KMS-11 (cell line): ENCODE results near the gene GMIP.

Experiments used
- H2AFZ ChIP-seq: fragments of 200-600 bp; sonication (generic); 2 replicates; pipeline ENCODE4 v1.6.1; 2016; ENCODE audit warnings: antibody characterized with exemption, mixed run types, low read depth
- H3K27ac ChIP-seq: fragments of 200-600 bp; sonication (generic); 2 replicates; pipeline ENCODE4 v1.6.1; 2016; ENCODE audit warnings: mild to moderate bottlenecking, mixed run types
- H3K27me3 ChIP-seq: fragments of 200-600 bp; sonication (generic); 2 replicates; pipeline ENCODE4 v1.6.1; 2017; ENCODE audit warnings: mild to moderate bottlenecking, low read depth, mixed run types, moderate library complexity; ENCODE audit not compliant: insufficient read depth
- H3K36me3 ChIP-seq: fragments of 200-600 bp; sonication (generic); 2 replicates; pipeline ENCODE4 v1.6.1; 2017; ENCODE audit warnings: mild to moderate bottlenecking, mixed run types; ENCODE audit not compliant: insufficient read depth
- H3K4me1 ChIP-seq: fragments of 200-600 bp; sonication (generic); 2 replicates; pipeline ENCODE4 v1.6.1; 2016; ENCODE audit warnings: mild to moderate bottlenecking, low read depth, mixed run types; ENCODE audit not compliant: poor library complexity, severe bottlenecking
- H3K4me2 ChIP-seq: fragments of 200-600 bp; sonication (generic); 2 replicates; pipeline ENCODE4 v1.7.0; 2016; ENCODE audit warnings: mild to moderate bottlenecking, mixed run types
- H3K4me3 ChIP-seq: fragments of 200-600 bp; sonication (generic); IDR thresholded peaks from 2 replicates; pipeline ENCODE4 v1.6.1; 2017; ENCODE audit warnings: low read depth, low read length, mixed read lengths; ENCODE audit not compliant: insufficient read depth
- H3K79me2 ChIP-seq: fragments of 200-600 bp; sonication (generic); 2 replicates; pipeline ENCODE4 v1.6.1; 2016; ENCODE audit warnings: low read depth, mixed run types; ENCODE audit not compliant: insufficient read depth
- H3K9ac ChIP-seq: fragments of 200-600 bp; sonication (generic); 2 replicates; pipeline ENCODE4 v1.6.1; 2016; ENCODE audit warnings: mild to moderate bottlenecking, mixed run types
- H4K20me1 ChIP-seq: fragments of 200-600 bp; sonication (generic); 2 replicates; pipeline ENCODE4 v1.6.1; 2016; ENCODE audit warnings: mild to moderate bottlenecking, mixed run types; ENCODE audit not compliant: insufficient read depth
- TF ChIP-seq, protein P1 (sequence below): fragments of 200-600 bp; sonication (generic); conservative IDR thresholded peaks from 2 replicates; pipeline ENCODE4 v1.6.1; 2017; ENCODE audit warnings: low read depth, mild to moderate bottlenecking, antibody characterized with exemption, low read length, moderate library complexity, mixed read lengths

GMIP gene

DNA sequence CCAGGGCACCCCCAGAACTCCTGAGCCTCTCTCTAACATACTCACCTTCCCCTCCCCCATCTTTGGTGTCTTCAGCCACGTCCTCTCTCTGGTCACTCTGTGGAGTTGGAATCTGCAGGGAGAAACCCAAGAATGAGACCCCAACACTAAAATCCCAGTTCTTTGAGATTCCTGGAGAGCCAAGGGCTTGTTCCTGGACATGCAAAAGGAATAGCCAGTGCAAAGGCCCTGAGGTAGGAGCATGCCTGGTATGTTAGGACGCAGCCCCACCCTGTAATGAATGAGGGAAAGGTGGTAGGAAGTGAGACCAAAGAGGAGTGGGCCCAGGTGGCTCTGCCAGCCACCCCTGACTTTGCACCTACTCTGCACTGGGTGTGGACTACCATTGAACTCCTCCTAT, 13.0 kb downstream of the GMIP start:
- Histone ChIP-seq H3K27ac (no peak overlapping the region), H3K4me1 (no peaks in the 10 kb centered on the region), H3K4me3 (no peak overlapping the region), H3K9ac (no peak overlapping the region), H3K79me2 (no peaks in the 10 kb centered on the region), H2AFZ (no peak overlapping the region), H3K4me2 (no peak overlapping the region), H4K20me1 (no peaks in the 10 kb centered on the region), H3K36me3 (no peaks in the 10 kb centered on the region), H3K27me3 (no peaks in the 10 kb centered on the region)
- TF ChIP-seq, protein P1, sequence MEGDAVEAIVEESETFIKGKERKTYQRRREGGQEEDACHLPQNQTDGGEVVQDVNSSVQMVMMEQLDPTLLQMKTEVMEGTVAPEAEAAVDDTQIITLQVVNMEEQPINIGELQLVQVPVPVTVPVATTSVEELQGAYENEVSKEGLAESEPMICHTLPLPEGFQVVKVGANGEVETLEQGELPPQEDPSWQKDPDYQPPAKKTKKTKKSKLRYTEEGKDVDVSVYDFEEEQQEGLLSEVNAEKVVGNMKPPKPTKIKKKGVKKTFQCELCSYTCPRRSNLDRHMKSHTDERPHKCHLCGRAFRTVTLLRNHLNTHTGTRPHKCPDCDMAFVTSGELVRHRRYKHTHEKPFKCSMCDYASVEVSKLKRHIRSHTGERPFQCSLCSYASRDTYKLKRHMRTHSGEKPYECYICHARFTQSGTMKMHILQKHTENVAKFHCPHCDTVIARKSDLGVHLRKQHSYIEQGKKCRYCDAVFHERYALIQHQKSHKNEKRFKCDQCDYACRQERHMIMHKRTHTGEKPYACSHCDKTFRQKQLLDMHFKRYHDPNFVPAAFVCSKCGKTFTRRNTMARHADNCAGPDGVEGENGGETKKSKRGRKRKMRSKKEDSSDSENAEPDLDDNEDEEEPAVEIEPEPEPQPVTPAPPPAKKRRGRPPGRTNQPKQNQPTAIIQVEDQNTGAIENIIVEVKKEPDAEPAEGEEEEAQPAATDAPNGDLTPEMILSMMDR = no peak

DNA sequence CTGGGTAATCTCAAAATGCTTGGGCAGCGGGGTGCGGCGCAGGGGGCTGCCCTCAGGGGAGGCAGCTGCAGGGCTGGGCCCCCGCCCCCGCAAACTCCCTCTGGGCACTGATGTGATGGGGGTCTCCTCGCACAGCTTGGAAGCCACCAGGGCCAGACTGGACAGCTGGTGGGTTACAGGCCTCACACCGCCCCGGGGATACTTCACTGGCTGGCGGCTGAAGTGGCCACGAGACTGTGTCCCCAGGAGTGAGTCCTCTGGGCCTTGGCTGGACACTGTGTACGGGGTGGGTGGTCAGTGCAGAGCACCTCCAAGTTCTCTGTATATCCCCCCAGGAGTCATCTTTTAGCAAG, 13.4 kb downstream of the GMIP start:
- Histone ChIP-seq H3K4me1 (no peaks in the 10 kb centered on the region), H3K27ac (no peak overlapping the region), H3K9ac (no peak overlapping the region), H3K79me2 (no peaks in the 10 kb centered on the region), H3K36me3 (no peaks in the 10 kb centered on the region), H3K4me2 (no peak overlapping the region), H4K20me1 (no peaks in the 10 kb centered on the region), H3K4me3 (no peak overlapping the region), H2AFZ (no peak overlapping the region), H3K27me3 (no peaks in the 10 kb centered on the region)
- TF ChIP-seq, protein P1 = no peak

DNA sequence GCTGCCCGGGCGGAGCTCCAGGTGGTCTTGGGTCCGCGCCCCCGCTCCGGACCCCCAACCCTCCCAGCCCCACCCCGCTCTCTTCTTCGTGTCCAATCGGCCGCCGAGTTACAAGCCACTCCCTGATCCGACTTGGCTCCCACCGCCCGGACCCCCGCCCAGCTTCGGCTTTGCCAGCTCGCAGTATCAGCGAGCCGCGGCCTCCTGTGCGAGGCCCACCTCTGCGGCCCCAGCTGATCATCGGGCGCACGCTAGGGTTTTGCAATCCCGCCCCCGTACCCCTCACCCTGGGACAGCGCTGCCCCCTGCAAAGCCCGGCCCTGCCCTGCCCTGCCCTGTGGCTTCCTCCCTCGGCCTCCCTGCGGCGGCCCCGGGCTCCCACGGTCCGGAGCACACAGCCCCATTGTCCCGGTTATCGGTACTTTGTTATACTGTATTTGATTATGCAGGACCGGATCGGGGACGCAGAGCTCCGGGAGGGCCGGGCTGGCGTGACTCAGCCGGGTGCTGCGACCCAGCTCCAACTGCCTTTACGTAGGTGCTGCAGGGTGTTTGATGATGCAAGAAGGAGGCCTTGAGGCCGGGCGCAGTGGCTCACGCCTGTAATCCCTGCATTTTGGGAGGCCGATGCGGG, 14.8 kb downstream of the GMIP start:
- Histone ChIP-seq H3K4me1 (no peaks in the 10 kb centered on the region), H3K27me3 (no peaks in the 10 kb centered on the region), H2AFZ (no peak overlapping the region), H3K4me3 (no peak overlapping the region), H3K79me2 (no peaks in the 10 kb centered on the region), H3K27ac (no peak overlapping the region), H3K9ac (no peak overlapping the region), H3K36me3 (no peaks in the 10 kb centered on the region), H3K4me2 (no peak overlapping the region), H4K20me1 (no peaks in the 10 kb centered on the region)
- TF ChIP-seq, protein P1 = no peak

DNA sequence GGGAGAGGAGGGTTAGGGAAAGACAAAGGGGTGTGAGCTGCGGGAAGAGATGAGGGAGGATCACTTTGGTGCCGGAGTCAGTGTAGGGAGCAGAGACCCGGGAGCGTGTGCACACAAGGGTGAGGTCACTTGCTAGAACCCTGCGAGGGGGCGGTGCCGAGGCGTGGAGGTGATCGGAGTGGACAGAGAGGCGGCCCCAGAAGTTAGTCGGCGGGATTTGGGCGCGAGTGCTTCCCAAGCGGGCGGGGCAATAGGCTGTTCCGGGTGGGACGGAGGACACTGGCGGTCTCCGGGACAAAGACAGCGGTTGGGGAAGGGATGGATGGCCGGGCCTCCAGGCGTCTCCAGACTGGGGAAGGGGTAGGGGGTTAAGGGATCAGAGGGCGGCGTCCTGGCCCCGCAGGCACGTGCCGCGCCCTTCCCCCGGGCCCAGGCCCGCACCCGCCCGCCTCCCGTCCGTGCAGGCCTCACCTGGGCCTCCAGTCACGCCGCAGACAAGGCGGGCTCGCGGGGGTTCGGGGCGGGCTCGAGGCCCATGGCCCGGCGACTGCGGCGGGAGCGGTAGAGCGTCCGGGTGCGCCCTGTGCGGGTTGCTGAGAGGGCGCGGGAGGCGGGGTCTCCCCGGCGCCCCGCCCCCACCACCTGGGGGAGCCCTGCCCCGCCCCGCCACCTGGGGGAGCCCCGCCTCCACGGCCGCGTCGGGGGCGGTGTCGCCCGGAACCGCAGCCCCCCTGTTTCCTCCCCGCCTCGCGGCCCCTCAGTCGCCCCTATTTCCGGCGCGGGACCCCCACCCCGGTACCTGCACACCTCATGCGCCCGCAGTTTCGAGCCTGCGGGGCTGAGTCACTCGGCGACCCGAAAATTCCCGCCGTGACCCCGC, 15.6 kb downstream of the GMIP start, which contains the start of gene LPAR2:
Gene LPAR2 (minus strand): TSS at position 600 of the 880 bp plus-strand sequence. CDS start 945 bp downstream, outside the sequence.
- H3K4me3 ChIP-seq = no peak within 1 kb of the TSS
- H3K36me3 ChIP-seq = no peaks in the 10 kb centered on the region
- no peaks in the 10 kb centered on the region for H3K27me3 ChIP-seq
- H3K79me2 ChIP-seq = no peaks in the 10 kb centered on the region
- H3K4me2 ChIP-seq = no peak within 1 kb of the TSS
- no peaks in the 10 kb centered on the region for H4K20me1 ChIP-seq
- H3K27ac ChIP-seq = no peak within 1 kb of the TSS
- H3K9ac ChIP-seq = peak within 1 kb of the TSS; percentile 15; the same call in 1 of the 2 replicates
- TF ChIP-seq, protein P1 = no peak
- peak within 1 kb of the TSS; percentile 18 for H2AFZ ChIP-seq
- no peaks in the 10 kb centered on the region for H3K4me1 ChIP-seq
